LNCAP (cell line): ENCODE results near the gene DNAAF3.

Experiments used
- TF ChIP-seq, protein P1 (sequence below): fragments of 450-650 bp; IDR thresholded peaks from 2 replicates; pipeline ENCODE4 v1.5.1; 2017; ENCODE audit warnings: mild to moderate bottlenecking

Gene DNAAF3

DNA sequence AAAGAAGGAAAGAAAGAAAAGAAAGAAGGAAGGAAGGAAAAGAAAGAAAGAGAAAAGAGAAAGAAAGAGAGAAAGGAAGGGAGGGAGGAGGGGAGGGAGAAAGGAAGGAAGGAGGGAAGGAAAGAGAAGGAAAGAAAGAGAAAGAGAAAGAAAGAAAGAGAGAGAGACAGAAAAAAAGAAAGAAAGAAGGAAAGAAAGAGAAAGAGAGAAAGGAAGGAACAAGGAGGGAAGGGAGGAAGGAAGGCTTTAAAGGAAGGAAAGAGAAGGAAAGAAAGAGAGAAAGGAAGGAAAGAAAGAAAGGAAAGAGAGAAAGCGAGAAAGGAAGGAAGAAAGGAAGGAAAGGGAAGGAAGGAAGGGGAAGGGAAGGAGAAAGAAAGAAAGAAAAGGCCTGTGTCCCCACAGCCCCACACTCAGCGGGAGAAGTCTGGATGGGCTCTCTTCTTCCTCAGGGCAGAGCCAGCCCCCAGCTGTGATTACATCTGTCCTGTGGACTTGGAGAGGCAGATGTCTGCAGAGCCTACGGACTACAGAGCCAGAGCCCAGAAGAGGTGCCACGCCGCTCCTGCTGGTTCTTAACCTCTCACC, 33.3 kb upstream of the DNAAF3 start:
- TF ChIP-seq, protein P1, sequence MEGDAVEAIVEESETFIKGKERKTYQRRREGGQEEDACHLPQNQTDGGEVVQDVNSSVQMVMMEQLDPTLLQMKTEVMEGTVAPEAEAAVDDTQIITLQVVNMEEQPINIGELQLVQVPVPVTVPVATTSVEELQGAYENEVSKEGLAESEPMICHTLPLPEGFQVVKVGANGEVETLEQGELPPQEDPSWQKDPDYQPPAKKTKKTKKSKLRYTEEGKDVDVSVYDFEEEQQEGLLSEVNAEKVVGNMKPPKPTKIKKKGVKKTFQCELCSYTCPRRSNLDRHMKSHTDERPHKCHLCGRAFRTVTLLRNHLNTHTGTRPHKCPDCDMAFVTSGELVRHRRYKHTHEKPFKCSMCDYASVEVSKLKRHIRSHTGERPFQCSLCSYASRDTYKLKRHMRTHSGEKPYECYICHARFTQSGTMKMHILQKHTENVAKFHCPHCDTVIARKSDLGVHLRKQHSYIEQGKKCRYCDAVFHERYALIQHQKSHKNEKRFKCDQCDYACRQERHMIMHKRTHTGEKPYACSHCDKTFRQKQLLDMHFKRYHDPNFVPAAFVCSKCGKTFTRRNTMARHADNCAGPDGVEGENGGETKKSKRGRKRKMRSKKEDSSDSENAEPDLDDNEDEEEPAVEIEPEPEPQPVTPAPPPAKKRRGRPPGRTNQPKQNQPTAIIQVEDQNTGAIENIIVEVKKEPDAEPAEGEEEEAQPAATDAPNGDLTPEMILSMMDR = no peak

- TF ChIP-seq, protein P1 = no peak
Measured at GRCh38 chr19:55198651-55199050, 32.2 kb upstream of the DNAAF3 start.

- TF ChIP-seq, protein P1 = no peak
Measured at GRCh38 chr19:55197528-55197927, 31.1 kb upstream of the DNAAF3 start.

GRCh38 chr19:55196803-55197202, 30.4 kb upstream of the DNAAF3 start:
- TF ChIP-seq, protein P1 = no peak

GRCh38 chr19:55193481-55193880, 27.1 kb upstream of the DNAAF3 start:
- TF ChIP-seq, protein P1 = no peak

DNA sequence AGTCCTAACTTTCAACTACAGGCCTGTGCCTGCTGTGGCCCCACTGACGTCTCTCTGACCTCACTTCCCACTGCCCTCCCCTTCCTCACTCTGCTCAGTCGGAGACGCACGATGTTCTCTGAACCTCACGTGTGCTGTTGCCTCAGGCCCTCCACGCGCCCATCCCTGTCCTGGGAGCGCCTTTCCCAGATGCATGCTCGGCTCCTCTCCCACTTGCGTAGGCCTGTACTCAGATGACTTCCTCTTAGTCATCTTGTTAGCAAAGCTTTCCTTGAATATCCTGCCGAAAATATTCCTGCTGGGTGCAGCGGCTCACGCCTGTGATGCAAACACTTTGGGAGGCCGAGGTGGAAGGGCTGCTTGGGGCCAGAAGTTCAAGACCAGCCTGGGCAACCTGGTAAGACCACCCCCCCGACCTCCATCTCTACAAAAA, 23.0 kb upstream of the DNAAF3 start:
- TF ChIP-seq, protein P1 = no peak

GRCh38 chr19:55188625-55189024, 22.2 kb upstream of the DNAAF3 start:
- TF ChIP-seq, protein P1 = no peak

DNA sequence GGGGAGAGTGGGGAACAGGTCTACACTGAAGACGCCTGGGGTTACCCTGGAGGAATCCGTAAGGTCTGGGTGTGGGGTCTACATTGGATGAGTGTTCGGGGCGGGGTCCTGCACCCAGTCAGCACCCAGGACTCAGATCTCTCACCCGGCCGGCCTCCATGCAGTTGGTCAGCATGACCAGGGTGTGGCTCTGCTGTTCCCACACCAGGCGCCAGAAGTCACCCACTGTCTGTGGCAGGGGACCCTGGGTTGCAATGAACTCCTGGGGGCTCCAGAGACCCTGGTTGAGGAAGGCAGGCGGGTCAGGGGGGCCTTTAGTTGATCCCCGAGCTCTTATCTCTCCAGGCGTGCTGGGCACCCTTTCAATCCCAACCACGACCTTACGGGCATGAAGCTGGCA, 19.7 kb upstream of the DNAAF3 start:
- TF ChIP-seq, protein P1 = no peak
